HL-60 (cell line): ENCODE results near the gene CPNE6.

Experiments
- DNase-seq, 2 experiments: peaks; one replicate each; pipeline ENCODE4 v3.0.0-alpha.2; 2010 to 2020; ENCODE audit warnings: low read depth in 1 of 2, low spot score in 1 of 2
- H3K27ac ChIP-seq: fragments of 250-450 bp; sonication (Bioruptor Pico); replicated peaks from 2 replicates; pipeline ENCODE4 v1.5.1; 2020; ENCODE audit warnings: mild to moderate bottlenecking, moderate library complexity
- H3K27me3 ChIP-seq: fragments of 250-450 bp; sonication (Bioruptor Pico); 2 replicates; pipeline ENCODE4 v1.5.1; 2021; ENCODE audit warnings: mild to moderate bottlenecking, moderate library complexity; ENCODE audit not compliant: insufficient read depth, poor library complexity, severe bottlenecking
- H3K4me3 ChIP-seq: replicated peaks from 2 replicates; pipeline ENCODE4 v1.5.1; 2011; ENCODE audit warnings: mild to moderate bottlenecking, control low read depth, low read length; ENCODE audit not compliant: insufficient read depth
- GABPA ChIP-seq: IDR thresholded peaks from 2 replicates; pipeline ENCODE4 v1.6.1; 2012; ENCODE audit warnings: low read depth
- POLR2AphosphoS5 ChIP-seq: IDR thresholded peaks from 2 replicates; pipeline ENCODE4 v1.6.1; 2012; ENCODE audit warnings: low read depth
- REST ChIP-seq: IDR thresholded peaks from 2 replicates; pipeline ENCODE4 v1.6.1; 2012; ENCODE audit warnings: low read depth; ENCODE audit not compliant: insufficient replicate concordance
- SPI1 ChIP-seq: IDR thresholded peaks from 2 replicates; pipeline ENCODE4 v1.6.1; 2012; ENCODE audit warnings: low read depth, mild to moderate bottlenecking, borderline replicate concordance
- TF ChIP-seq, protein P1 (sequence below): IDR thresholded peaks from one replicate; pipeline ENCODE4 v1.5.1; 2011; ENCODE audit warnings: low read length, control low read depth, inconsistent platforms; ENCODE audit not compliant: insufficient read depth

Gene CPNE6

DNA sequence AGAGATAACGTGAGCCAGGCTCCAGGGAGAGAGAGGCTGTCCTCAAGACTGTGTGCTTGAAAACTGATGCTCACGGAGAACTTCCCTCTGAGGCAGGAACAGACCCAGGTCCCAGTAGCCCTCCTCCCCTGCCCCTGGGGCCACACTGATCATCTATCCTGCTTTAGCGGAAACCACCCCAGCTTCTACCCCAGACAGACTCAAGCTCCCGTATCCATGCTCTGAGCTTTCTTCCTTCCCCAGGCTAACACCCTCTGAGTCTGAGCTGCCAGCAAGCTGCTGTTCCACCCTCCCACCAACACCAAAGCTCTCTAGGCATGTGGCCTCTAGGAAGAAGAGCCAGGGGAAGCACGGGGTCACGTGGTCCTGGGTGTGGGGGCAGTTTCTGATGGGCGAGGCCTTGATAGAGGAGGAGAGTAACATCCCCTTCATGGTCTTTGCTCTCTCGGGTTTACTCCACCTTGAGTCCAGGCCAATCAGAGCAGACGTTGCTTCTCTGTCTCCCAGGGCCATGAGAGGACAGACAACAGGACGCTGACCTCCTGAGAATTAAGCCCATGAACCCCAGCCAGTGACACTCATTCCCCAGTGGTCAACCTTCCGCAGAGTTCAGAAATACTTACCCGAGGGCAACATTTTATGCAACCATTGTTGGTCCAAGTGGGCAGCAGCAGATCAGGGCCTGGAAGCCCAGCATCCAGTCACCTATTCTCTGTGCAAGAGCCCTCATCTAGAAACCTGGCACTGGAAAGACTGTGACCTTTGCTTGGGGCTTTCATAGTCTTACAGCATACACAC lies 24.1 kb downstream of the CPNE6 start:
- DNase-seq = peak in 1 of 2 experiments; percentile 36
- TF ChIP-seq POLR2AphosphoS5 (0 out of 2 replicates have a peak, but pooled peaks have one; percentile 20), REST (no peak)
- Histone ChIP-seq H3K4me3 (peak overlapping the region; percentile 82), H3K27me3 (no peaks in the 10 kb centered on the region), H3K27ac (peak overlapping the region; percentile 93)

- Histone ChIP-seq H3K4me3 (no peak overlapping the region), H3K27ac (no peak overlapping the region), H3K27me3 (no peaks in the 10 kb centered on the region)
- TF ChIP-seq, protein P1, sequence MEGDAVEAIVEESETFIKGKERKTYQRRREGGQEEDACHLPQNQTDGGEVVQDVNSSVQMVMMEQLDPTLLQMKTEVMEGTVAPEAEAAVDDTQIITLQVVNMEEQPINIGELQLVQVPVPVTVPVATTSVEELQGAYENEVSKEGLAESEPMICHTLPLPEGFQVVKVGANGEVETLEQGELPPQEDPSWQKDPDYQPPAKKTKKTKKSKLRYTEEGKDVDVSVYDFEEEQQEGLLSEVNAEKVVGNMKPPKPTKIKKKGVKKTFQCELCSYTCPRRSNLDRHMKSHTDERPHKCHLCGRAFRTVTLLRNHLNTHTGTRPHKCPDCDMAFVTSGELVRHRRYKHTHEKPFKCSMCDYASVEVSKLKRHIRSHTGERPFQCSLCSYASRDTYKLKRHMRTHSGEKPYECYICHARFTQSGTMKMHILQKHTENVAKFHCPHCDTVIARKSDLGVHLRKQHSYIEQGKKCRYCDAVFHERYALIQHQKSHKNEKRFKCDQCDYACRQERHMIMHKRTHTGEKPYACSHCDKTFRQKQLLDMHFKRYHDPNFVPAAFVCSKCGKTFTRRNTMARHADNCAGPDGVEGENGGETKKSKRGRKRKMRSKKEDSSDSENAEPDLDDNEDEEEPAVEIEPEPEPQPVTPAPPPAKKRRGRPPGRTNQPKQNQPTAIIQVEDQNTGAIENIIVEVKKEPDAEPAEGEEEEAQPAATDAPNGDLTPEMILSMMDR = no peak
- no peak for DNase-seq
These were observed 25.3 kb downstream of the CPNE6 start for GRCh38 chr14:24096545-24097181.

DNA sequence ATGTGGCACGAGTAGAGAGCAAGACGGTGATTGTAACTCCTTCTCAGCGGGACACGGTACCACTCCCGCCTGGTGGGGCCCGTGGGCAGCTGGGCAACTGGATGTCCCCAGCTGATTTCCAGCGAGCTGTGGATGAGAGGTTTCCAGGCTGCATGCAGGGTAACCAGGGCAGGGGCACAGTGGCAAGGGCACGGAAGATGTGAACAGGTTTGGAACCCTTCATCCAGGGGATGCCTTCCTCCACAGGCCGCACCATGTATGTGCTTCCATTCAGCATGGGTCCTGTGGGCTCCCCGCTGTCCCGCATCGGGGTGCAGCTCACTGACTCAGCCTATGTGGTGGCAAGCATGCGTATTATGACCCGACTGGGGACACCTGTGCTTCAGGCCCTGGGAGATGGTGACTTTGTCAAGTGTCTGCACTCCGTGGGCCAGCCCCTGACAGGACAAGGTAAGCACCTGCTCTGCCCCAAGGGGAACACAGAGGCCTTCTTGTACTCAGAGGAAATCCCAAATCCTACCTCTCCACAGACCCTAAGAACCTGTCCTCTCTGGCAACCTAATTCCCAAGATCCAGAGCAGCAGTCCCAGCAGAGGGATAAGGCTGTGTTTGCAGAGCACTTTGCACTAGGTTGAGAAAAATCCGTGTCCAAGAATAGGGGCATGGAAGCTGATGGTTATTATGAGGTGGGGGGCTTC lies 27.0 kb downstream of the CPNE6 start:
- TF ChIP-seq REST (no peak), GABPA (no peak), SPI1 (no peak), POLR2AphosphoS5 (no peak)
- TF ChIP-seq, protein P1 = no peak
- Histone ChIP-seq H3K4me3 (no peak overlapping the region), H3K27me3 (no peaks in the 10 kb centered on the region), H3K27ac (no peak overlapping the region)
- DNase-seq = no peak
